ENCODE data around the gene NEDD4L. TPM values are rescaled to one million over a fixed set of nuclear protein-coding genes. Genes with fewer than 3 reads are reported as not detected.

NEDD4L gene
- polyA plus RNA-seq, 1 donor (not counting 4 experiments of a cell fraction or from before 2014, with no cell fraction given) = 52.6 TPM

GRCh38 chr18:58114766-58115165 lies 70.7 kb downstream of the NEDD4L start:
- no peak overlapping the region for H3K27ac ChIP-seq (ENCODE audit: control insufficient read depth, insufficient read depth, low read length)
- dilution Hi-C loops (cut with MboI; ENCODE audit: extremely low pct_ligation_motif_present, low sequenced_read_pairs) = no loop called here
- TF ChIP-seq CTCF (optimal IDR thresholded peaks at IDR 0.05 in 1 of 3, IDR thresholded peaks at IDR 0.05 in 1 of 3, conservative IDR thresholded peaks at IDR 0.05 in 1 of 3; ENCODE audit: extremely low read depth in 1 of 3, insufficient read depth in 2 of 3, low read length in 3 of 3) (no peak), EZH2 (IDR thresholded peaks at IDR 0.05; ENCODE audit: low read length) (no peak)
- DNase-seq (ENCODE audit: low read depth, low spot score) = no peak
- peaks cover 2% of the 10 kb centered on the region for H3K79me2 ChIP-seq (ENCODE audit: control insufficient read depth, insufficient read depth, low read length)
- H3K9me3 ChIP-seq (ENCODE audit: control insufficient read depth, low read depth, low read length) = no peaks in the 10 kb centered on the region
- H3K9me1 ChIP-seq (ENCODE audit: control insufficient read depth, extremely low read depth, insufficient read depth, low read length) = no peaks in the 10 kb centered on the region
- H3K4me3 ChIP-seq (ENCODE audit: control insufficient read depth in 2 of 3, extremely low read depth in 1 of 3, insufficient read depth in 2 of 3, low read depth in 1 of 3, low read length in 3 of 3) = no peak overlapping the region
- no peak overlapping the region for H2AFZ ChIP-seq (ENCODE audit: control insufficient read depth, low read length)
- H4K20me1 ChIP-seq (ENCODE audit: control insufficient read depth, extremely low read depth, insufficient read depth, low read length) = no peaks in the 10 kb centered on the region
- H3K27me3 ChIP-seq (ENCODE audit: control insufficient read depth, extremely low read depth, insufficient read depth, low read length) = no peaks in the 10 kb centered on the region
- H3K4me2 ChIP-seq (ENCODE audit: control insufficient read depth, extremely low read depth, insufficient read depth, low read depth, low read length) = no peak overlapping the region
- H3K36me3 ChIP-seq (ENCODE audit: control insufficient read depth in 2 of 2, extremely low read depth in 1 of 2, insufficient read depth in 2 of 2, low read length in 2 of 2) = no peaks in the 10 kb centered on the region
- no peak for FAIRE-seq
- peaks cover 11% of the 10 kb centered on the region for H3K4me1 ChIP-seq (ENCODE audit: control insufficient read depth, extremely low read depth, insufficient read depth, low read length)
- H3K9ac ChIP-seq (ENCODE audit: control insufficient read depth, extremely low read depth, insufficient read depth, low read length) = no peak overlapping the region

DNA sequence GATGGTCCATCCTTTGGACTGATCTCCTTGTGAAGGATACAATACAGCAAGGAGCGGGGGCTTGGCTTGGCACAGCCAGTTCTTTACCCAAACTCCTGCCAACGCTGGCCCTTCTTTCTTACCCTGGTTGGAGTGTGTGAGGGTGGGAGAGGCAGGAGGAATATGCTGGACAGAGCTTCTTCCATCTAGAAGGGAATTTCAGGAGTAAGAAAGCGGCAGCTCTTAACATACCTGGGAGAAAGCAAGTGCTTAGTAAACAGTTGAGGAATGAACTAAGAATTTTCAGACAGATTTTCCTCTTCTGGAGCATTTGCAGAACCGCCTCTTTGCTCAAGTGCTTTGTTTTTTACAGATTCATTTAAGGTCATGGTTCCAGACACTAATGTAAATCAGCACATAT lies 72.8 kb downstream of the NEDD4L start:
- Histone ChIP-seq H3K36me3 (ENCODE audit: control insufficient read depth in 2 of 2, extremely low read depth in 1 of 2, insufficient read depth in 2 of 2, low read length in 2 of 2) (no peaks in the 10 kb centered on the region), H3K9me3 (ENCODE audit: control insufficient read depth, low read depth, low read length) (no peaks in the 10 kb centered on the region), H3K27me3 (ENCODE audit: control insufficient read depth, extremely low read depth, insufficient read depth, low read length) (no peaks in the 10 kb centered on the region), H2AFZ (ENCODE audit: control insufficient read depth, low read length) (no peak overlapping the region), H3K4me2 (ENCODE audit: control insufficient read depth, extremely low read depth, insufficient read depth, low read depth, low read length) (no peak overlapping the region), H3K4me3 (ENCODE audit: control insufficient read depth in 2 of 3, extremely low read depth in 1 of 3, insufficient read depth in 2 of 3, low read depth in 1 of 3, low read length in 3 of 3) (no peak overlapping the region), H3K79me2 (ENCODE audit: control insufficient read depth, insufficient read depth, low read length) (peaks cover 2% of the 10 kb centered on the region), H3K27ac (ENCODE audit: control insufficient read depth, insufficient read depth, low read length) (no peak overlapping the region), H4K20me1 (ENCODE audit: control insufficient read depth, extremely low read depth, insufficient read depth, low read length) (no peaks in the 10 kb centered on the region), H3K9me1 (ENCODE audit: control insufficient read depth, extremely low read depth, insufficient read depth, low read length) (no peaks in the 10 kb centered on the region), H3K9ac (ENCODE audit: control insufficient read depth, extremely low read depth, insufficient read depth, low read length) (no peak overlapping the region), H3K4me1 (ENCODE audit: control insufficient read depth, extremely low read depth, insufficient read depth, low read length) (peaks cover 11% of the 10 kb centered on the region)
- DNase-seq (ENCODE audit: low read depth, low spot score) = no peak
- FAIRE-seq = no peak
- dilution Hi-C loops (cut with MboI; ENCODE audit: extremely low pct_ligation_motif_present, low sequenced_read_pairs) = no loop called here
- TF ChIP-seq CTCF (optimal IDR thresholded peaks at IDR 0.05 in 1 of 3, IDR thresholded peaks at IDR 0.05 in 1 of 3, conservative IDR thresholded peaks at IDR 0.05 in 1 of 3; ENCODE audit: extremely low read depth in 1 of 3, insufficient read depth in 2 of 3, low read length in 3 of 3) = no peak
- no peak for TF ChIP-seq EZH2 (IDR thresholded peaks at IDR 0.05; ENCODE audit: low read length)

All from keratinocyte (primary cell).